HG03139 (cell line): ENCODE measurements around the gene TRMT11.
"Not testable (repeated sequence)": the region's sequence is repeated elsewhere in the genome, so short reads cannot be mapped to it uniquely, and the experiment has no call there.

Experiments
- ATAC-seq: cut with Tn5 transposase; IDR thresholded peaks from one replicate; pipeline ENCODE4 v1.9.1; 2021; ENCODE audit not compliant: unreplicated experiment

TRMT11 gene

DNA sequence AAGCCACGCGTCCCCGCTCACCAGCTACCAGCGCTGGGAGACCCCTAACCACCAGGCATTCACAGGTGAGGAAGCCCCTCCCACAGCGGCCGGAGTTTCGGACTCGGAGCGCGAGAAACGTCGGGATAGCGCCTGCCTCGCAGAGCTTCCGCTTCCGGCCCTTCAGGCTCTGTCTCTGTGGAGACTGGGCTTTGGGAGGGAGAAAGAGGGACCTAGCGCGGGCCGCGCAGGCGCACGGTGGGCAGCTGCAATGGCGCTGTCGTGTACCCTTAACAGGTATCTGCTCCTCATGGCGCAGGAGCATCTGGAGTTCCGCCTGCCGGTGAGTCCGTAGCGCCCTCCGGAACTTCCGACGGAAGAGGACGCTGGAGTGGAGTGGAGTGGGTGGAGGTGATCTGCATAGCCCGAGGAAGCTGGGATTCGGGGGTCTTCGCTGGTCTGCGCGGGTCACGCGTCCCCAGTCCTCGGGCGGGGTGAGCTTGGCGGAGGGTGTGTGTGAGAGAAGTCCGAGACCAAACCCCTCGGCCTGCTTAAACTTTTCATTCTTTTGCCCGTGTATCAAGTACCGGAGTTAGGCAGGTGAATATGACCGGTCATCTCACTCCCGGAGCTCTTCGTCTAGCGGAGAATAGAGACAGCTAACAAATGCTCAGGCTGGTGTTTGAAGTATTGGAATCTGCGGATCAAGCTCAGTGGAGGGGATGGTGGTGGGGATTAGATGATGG is at the start of gene TRMT11:
Gene TRMT11 (plus strand): TSS at position 240 of the 725 bp plus-strand sequence. CDS start 11 bp downstream, at position 251.
- peak; percentile 98 for ATAC-seq

DNA sequence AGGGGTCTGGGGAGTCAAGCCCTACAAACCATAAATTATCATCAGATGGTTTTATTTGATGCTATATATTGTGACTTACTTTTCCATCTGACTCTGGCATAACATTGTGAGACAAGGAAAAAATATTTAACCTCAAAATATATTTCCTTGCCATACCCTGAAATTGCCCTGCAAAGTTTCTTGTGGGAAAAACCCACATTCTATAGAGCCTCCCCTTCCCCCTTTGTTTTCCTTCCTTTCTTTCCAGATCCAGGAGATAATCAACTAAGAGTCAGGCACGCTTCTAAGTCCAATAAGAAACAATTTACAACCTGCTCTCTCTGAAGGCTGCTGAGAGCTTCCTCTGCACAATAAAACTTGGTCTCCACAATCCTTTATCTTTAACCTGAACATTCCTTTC is 47.3 kb upstream of the TRMT11 start:
- ATAC-seq, result no peak

DNA sequence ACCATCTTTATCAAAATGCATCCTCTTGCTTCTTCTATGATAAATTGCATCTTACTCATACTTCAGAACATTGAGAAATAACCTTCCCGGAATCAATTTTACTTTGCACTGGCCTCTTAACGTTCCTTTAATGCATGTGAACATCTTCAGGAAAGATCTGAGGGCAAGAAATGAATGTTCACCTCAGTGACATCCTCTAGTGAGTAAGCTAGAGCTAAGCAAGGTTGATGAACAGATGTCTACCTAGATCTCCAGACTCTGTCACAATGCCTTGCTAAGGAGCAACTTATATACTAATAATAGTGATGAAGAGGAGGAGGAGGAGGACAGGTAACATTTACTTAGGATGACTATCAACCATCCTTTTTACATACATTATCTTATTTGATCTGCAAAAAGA is 46.5 kb upstream of the TRMT11 start:
- no peak for ATAC-seq

DNA sequence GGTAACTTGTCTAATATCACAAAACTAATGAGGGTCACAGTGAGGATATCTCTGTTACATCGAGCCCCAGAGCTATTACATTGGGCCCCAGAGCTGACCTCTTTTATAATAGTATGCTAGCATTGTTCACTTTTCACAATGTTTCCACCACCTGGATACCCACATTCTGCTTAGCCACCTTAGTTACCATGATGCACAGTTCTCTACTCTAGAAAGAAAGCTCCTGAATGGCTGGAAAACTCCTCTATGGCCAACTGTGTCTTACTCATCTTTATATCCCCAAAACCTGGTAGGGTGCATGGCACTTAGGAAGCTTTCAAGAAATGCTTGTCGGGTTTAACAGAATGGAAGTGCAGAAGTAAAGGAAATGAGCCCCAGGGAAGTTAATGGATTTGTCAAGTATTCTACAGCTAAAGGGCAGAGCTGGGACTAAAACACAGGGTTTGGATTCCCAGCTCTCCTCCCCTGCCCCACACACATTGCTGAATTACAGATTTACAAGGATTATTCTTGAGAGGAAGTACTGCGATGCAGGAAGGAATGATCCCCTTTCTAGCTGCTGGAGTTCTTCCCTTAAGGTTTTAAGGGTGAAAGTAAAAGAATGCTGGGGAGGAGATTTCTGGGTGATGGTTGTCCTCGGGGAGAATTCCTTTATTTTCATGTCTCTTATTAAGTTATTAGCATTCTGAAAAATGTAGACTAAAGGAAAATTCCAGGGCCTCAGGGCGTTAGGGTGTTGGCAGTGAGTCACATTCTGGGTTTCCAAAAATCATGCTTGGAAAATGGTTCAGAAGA is 45.9 kb upstream of the TRMT11 start:
- ATAC-seq, result no peak

DNA sequence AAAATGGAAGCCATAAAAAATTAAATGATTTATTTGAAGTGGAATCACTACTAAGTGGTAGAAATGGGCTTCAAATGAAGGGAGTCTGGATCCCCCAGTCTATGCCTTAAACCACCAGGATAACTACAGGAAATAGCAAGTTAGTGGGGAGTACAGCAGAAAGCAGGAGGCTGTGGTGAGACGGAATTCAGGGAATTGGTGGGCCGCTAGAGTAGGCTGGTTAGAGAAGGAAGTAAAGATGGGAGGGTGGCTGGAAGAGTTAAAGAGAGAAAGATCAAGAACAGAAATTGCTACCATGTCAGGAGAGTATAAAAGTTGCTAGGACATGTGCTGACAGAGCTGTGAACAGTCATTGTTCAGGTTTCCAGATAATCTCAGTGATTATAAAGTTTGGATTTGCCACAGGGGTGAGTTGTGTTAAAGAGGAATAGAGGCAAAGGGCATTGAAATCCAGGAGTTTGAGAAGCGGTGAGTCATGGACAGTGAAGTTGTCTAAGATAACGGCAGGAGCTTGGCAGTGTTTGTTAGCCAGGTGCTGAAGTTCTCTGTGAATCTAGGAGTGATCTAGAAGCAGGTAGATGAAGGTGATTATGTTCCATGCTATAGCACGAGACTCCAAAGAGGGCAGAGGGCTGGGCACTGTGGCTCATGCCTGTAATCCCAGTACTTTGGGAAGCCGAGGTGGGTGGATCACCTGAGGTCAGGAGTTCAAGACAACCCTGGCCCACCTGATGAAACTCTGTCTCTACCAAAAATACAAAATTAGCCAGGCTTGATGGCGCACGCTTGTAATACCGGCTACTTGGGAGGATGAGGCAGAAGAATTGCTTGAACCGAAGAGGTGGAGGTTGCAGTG is 43.4 kb upstream of the TRMT11 start:
- ATAC-seq, result no peak

DNA sequence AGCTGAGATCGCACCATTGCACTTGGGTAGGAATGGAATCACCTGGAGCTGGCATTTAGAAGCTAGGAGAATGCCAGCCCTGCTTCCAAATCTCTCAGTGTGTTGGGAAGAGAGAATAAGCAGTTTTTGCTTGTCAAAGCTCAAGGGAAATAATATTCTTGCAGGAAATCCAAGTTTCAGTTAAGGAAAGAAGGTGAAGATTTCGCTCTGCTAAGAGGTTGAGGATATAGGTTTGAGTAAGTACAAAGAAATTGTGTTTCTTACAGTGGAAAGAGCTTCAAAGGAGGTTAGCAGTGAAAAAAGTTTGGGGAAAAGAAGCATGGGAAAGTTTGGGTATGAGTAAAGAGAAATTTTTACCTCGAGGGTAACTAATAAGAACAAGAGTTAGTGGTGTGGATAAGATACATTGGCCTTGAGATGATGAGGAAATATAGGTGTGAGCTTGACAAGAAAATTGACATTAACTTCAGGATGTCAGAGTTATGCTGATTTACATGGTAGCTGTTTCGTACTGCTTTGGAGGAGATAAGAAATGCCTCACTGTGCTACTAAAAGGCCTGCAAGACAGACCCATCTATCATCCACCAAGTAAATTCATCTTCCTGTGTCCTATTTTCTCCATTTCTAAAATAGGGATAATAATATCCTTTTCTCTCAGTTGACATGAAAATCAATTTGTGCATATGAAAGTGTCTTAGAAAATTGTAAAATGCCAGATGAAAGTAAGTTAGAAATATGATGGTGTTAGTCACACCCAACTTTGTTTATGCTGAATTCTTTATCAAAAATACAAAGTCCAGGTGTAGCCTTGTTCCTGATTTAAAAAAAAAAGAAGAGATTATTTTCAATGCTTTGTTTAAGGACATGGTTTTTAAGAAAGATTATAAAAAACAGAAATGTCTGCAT is 42.6 kb upstream of the TRMT11 start:
- ATAC-seq, result no peak

DNA sequence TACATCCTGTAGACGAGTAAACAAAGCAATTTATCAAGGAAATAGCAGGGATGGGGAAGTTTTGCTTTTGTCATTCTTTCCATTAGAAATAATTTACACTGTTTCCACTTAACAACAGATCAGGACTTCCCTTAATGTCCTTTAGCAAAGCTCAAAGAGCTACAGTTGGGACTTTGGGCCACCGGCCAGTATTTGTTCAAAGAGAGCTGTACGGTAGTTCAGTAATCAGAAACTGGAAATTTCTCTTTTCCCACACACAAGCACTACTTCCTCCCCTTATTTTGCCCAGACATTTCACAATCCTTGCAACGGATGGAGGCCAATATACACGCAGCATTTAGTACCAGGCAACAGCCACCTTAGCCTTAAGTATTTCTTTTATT is 41.9 kb upstream of the TRMT11 start:
- ATAC-seq, result no peak

DNA sequence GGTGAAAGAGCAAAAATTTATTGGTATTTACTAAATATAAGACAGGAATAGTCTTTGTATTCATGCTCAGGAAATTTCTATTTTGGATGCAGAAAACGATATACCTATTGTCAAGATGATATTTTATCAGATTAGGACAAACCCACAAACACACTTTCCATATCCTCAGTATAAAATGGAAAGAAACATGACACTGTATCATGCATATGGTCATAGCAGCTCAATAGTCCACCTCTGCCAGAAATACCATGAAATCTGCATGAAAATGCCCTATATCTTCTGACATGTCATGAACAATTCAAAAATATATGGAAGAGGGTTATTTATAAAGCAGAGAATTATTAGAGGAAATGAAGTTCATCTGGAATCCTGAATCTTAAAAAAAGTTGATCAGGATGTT is 41.4 kb upstream of the TRMT11 start:
- no peak for ATAC-seq

DNA sequence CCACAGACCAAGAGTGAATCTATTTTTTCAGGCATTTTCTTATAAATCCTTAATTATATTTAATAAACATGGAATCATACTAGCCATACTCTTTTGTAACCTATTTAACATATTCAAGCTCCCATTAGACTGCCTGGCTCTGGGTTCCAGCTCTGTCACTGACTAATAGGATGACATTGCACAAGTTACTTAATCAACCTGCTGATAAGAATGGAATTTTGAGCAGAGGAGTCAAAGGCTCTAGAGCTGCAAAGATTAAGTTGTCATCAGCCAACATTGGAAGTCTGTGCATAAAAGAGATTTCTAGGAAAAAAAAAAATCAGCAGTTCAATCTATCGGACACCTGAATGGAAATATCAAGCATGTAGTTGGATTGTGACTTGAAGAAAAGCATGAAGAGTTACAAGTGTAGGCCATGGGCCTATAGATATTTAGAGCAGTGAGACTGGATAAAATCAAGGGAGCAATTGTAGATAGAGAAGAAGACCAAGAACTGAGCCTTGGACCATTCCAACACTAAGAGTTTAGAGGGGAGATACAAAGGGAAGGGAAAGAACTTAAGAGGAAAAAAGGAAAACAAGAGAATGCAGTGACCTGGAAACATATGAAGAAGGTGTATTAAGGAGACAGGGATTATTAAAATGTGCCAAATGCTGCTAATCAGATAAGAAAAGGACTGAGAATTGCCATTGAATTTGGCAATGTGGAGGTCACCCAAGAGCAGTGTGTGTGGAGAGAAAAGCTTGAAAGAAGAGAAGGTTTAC is 40.8 kb upstream of the TRMT11 start:
- no peak for ATAC-seq

DNA sequence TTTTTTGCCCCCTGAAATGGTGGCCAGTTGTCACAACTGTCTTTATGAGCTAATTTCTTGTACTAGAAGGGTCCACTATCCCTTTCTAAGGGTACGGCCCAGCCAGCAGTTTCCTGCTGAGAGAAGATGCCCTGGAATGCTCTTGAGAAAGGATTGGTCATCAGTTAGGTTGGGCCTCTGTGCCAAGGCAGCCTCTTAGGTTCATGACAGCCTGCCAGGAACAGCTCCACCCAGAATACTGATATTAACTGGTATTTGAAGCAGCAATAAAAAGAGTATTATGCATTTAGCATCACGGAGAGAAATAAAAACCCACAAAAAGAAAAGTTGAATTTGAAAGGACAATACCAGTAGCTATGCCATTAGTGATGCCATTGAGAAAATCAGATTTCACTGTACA is 38.7 kb upstream of the TRMT11 start:
- ATAC-seq, result no peak

DNA sequence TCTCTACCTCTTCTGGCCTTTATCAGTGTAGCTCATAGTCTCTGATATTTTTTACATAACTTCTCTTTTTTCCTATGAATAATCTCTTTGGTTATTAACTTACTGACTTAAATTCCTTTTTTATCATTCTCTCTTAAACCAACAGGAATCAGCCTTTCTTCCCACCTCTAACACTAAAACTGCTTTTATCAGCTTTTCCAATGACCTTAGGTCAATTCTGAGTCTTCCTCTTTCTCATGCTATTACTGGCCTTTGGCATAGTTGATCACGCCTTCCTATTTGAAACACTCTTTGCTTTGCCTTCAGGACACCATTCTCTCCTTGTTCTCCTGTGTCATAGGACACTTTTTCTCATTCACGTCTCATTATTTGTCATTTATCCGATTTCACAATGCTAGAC is 37.9 kb upstream of the TRMT11 start:
- ATAC-seq, result no peak

DNA sequence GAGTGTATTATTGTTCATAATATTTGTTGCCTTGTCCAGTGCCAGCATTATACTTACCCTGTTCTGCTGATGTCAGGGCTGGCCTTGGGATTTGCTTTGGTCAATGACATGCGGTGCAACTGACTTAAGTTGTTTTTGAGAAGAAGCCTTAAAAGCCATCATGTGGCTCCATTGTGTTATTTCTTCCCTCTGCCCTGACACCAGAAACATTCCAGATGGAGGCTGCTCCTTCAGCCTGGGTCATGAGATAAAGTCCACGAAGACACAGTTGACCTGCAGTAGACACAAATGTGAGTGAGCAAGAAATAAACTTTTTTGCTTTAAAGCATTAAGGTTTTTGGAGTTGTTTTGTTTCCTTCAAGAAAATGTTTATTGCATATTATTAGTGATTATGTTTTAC is 37.3 kb upstream of the TRMT11 start:
- no peak for ATAC-seq

DNA sequence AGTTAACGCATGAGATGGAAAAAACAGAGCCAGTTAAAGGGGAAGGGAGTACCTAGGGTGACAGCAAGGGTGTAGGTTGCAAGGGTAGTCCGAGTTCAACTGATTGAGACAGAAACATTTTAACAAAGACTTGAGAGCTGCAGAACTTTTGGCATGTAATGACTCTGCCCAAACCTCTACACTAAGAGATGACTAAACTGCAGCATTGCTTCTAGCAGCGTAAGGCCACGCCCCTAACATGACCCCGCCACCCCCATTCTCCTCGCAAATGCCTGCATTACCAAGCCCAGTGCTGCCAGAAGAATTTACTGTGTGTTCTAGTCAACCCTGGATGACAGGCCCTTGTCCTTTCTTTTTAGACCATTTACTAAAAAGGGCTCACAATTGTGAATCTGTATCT is 36.0 kb upstream of the TRMT11 start:
- ATAC-seq, result no peak

DNA sequence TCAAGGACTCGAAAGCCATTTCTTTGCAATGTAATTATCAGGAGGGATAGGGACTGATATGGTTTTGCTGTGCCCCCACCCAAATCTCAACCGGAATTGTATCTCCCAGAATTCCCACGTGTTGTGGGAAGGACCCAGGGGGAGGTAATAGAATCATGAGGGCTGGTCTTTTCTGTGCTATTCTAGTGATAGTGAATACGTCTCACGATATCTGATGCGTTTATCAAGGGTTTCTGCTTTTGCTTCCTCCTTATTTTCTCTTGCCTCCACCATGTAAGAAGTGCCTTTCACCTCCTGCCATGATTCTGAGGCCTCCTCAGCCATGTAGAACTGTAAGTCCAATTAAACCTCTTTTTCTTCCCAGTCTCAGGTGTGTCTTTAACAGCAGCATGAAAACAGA is 35.6 kb upstream of the TRMT11 start:
- ATAC-seq, result not testable (repeated sequence)

DNA sequence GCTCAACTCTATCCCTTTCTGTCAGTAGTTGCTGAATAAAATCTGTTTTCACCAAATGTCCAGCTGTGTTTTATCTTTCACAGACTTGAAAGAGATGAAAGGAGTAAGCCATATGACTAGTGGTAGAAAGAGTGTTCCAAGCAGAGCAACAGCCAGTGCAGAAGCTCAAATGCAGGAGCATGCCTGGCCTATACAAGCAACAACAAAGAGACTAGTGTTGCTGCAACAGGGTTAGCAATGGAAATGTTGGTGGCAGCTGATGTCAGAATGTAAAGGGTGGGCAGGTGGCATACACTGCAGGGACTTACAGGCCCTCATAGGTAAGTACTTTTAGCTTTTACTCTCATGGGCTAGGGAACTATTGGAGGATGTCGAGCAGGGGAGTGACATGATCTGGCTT is 35.0 kb upstream of the TRMT11 start:
- ATAC-seq, result no peak

DNA sequence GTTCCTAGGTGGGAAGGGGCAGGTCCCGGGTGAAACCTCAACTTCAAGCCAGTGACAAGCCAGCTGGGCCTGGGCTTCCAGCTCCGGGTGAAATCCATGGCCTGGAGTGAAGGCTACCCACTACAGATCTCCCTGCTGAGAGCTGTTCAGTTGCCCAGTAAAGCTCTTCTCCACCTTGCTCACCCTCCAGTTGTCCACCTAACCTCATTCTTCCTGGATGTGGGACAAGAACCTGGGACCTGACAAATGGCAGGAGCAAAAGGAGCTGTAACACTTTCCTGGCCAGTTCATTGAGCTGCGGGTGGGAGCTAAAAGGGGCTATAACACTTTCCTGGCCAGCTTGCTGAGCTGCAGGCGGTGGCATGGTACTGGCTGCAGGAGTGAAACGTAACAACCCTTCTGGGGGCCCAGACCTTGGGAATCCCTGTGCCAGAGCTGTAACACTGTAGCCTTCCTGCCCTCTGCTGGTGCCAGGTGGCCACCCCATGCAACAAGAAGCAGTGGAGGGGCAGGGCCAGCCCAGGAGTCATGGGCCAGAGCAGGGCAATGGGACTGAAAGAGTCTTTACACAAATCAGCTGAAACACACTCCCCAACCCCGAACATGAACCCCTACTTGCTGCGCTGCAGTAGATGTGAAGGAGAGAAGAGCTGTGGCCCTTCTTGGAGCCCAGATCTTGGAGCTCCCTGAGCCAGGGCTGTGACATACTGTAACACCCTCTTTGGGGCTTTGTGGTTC is 33.4 kb upstream of the TRMT11 start:
- no peak for ATAC-seq

DNA sequence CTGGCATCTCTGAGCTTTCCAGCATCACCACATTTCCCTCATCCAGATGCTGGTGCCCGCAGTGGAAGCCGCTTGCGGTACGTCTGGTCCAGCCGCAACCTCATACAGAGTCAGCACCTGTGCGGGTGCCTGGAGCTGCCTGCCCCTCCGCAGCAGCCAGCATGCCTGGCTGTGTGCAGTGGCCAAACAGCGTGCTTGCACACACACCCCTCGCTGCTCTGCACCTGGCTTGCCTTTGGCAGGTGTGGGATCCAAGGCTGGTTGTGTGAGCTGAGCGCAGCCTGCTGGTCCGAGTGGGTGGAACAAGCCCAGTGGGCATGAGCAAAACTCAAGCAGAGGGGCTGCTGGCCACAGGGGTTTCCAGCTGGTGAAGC is 32.9 kb upstream of the TRMT11 start:
- ATAC-seq, result no peak

DNA sequence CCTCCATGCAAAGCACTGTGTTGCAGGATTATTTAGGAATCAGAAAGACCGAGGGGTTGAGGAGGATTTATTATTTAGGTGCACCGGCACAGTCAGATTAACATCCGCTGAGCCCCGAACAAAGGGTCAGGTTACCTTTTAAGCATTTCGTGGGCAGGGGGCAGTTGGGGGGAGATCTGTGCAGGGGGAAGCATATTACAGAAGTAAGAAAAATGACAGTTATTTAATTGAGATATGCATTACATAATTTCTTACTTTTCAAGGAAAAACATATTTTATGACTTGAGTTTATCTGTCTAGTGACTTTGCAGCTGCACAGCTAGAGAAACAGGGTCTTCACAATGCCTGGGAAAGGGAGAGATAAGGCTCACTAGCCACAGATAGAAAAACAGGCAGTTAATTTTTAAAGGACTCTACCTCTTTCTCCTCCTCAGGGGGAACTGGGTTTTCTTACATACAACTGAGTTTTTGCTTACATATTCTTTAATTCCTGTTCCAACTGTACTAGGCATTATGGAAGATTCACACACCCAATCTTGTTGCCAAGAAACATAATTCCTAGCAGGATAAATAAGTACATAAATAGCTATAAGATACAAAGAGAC is 31.5 kb upstream of the TRMT11 start:
- no peak for ATAC-seq

DNA sequence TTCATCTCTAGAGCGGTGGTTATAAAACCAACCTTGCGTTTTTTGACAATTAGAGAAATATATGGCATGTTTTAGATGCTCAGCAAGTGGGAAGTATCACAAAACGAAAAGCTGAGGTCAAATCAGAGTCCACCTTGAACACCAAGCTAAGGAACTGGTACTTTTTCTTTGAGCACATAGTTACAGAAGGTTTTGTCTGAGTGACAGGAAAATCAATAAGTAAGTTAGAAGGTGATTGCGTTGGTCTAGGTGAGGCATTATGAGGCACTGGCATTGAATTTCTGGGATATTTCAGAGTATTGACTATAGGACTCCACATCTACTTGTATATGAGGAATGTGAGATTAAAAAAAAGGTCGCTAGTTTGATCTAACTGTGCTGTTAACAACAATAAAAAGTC is 30.4 kb upstream of the TRMT11 start:
- no peak for ATAC-seq
